Measurements from ENCODE around the gene BZW2.
"Not testable (repeated sequence)": the region's sequence is repeated elsewhere in the genome, so short reads cannot be mapped to it uniquely, and the experiment has no call there.

The BZW2 gene

DNA sequence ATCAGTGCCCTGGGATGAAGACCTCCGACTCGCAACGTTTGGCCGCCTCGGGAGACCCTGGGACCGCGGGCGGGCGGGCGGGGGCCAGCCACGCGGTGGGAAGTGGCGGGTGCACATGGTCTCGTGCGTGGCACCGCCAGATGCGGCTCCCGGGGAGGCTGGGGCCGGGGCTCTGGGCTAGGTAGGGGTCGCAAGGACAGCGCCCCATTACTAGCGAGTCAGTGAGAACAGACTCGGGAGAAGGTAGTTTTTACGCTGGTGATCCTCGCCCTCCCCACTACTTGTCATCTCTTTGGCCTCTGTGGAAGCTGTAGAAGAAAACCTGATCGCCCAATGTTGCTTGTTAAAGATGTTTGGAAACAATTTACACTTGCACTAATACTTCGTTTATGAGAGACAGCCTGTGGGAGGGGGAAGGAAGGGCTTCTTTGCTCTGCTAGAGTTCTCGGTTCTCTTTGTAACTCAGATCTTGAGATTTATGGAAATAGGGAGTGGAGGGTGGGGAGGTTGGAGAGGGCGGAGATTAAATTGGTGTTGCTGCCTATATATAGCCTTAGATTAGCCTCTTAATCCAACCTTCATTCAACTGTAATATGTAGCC, 591 bp downstream of the BZW2 start:
- no peak for DNase-seq

DNA sequence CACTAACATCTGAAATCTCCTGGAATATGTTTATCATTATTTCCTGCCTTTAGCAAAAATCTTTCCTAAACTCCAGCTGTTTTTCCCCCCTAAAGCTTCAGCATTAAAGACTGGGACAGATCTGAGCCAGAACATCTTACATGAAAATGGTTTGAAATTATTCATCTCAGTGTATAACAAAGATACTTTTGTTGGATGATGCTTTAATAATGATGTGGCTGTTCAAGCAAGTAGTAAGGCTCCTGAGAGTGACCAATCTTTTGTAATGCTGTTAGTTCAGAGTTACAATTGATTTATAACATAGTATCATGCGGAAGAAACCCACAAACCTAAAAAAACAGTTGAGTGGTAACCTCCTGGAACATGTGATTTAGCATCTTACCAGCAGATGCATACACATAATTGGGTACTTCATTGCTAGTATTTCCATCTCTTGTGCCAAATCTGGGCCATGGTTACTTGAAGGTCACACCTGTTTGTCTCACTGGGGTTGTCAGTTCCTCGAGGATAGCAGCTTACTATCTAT, 1.5 kb downstream of the BZW2 start:
- no peak for DNase-seq

DNA sequence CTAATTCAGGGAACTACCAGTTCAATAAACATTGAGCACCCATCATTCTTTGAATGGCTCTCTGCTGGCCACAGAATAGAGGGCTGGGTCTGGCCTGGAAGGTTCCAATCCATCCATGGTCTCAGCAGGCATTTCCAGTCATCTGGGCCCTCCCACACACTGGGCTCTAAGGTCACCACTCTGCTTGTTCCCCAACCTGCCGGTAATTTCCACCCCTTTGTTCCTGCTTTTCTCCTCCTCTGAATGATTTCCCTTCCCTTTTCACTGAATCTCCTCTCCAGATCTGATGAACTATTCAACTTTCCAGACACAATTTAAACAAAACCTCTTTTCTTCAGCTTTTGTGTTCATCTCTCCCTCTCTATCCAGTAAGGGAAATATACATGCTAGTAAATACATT, 2.6 kb downstream of the BZW2 start:
- DNase-seq: no peak

DNA sequence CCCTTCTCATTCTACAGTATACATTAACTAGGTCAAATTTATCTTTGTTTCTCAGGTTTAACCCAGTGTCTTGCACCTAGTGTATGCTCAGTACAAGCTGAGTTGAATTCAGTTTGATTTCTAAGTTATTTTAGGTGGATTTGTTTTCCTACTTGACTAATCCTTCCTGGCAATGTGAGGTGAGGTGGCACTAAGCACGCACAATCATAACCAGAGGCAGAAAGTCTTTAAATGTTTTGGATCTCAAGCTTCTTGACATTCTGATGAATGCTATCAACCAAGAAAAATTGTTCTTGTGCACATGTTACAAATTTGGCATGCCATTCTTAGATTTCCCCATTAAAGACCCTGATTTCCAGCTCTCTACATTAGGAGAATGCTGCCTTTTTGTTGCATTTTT, 3.2 kb downstream of the BZW2 start:
- DNase-seq: no peak

DNA sequence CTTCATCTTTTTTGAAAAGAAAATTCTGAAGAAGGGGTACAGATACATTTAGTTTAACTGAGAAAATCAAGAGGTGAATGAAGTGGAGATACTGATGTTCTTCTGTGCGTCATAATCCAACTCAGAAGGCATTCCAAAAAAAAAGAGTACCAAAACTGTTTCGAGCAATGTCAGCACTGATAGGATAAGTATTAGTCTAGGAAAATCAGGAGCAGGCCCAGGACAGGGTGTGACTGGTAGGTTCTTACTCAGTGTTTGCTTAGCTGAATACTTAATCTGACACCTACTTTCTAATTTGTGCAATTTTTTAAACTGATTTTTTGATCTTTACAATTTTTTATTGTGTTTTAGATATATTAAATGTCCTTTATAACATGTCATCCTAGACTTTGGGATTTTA, 4.3 kb downstream of the BZW2 start:
- no peak for DNase-seq

DNA sequence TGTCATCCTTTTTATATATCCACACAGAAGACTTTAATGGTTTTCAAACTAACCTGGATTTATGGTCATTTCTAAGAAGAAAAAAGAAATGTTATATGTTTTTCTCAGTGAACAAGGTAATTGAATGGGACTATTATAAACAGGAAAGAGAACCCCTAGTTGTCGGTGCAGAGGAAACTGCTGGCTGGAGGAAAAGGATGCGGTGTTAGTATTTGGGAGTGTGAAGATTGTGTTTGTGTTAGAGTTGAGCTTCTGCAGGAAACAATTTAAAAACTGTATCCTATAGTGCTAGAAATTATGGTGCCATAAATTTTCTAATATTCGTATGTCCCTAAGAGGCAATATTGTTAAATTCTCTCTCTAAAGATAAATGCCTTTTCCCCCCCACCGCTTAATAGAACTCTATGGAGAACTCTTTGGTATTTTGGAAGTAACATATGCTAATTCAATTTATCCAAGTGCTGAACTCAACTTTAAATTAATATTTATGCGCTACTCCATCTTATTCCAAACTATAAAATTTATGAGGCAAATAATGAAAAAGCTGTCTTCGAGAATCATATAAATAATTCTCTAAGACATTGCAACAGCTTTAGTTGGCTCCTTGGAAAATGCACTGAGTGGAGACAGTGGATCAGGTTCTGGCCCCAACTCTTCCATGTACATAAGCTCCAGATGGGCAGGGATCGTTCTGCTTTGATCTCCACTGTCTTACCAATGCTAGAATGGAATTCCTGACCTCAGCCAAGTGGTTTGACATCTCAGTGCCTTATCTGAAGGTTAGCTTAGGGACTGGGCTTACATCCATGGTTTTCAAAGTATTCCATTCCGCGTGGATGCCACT, 5.6 kb downstream of the BZW2 start:
- no peak for DNase-seq

DNA sequence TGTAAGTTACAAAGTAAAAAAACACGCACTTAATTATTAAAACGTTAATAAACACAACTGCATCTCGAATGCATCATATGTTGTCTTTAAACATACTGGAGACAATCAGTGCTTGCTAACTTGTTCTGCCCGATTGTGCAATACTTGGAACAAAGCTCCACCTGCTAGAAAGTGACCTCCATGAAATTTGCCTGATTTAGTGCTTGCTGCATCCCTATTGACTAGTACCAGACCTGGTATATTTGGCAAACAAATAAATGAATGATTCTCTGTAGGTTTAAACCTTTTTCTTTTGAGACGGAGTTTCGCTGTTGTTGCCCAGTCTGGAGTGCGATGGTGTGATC, 6.2 kb downstream of the BZW2 start:
- DNase-seq: no peak

DNA sequence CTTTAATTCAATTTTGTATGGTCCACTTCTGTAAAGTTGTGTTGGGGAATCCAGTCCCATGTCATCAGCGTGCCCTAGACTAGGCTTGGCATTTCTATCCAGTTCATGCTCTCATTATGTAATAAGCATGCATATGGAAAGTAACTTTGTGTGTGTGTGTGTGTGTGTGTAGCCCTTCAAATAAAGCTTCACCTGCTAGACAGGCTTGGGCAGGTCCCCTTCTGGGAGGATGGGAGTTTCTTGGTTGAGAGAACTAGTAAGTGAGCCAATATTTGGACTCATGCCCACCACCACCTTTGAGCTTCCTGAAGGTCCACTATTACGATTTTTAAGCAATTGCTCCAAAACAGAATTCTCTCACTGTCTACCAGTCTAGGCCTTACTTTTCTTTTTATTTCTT, 6.9 kb downstream of the BZW2 start:
- no peak for DNase-seq

DNA sequence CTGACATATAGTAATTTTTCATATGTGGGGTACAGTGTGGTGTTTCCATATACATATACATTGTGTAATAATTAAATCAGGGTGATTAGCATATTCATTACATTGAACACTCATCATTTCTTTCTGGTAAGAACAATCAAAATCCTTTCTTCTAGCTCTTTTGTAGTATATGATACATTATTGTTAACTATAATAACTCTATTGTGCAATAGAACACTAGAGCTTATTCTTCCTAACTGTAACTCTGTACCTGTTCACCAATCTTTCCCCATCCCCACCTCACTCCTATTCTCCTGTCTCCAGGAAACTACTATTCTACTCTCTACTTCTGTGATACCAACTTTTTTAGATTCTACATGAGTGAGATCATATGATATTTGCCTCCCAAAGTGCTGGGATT, 9.4 kb downstream of the BZW2 start:
- DNase-seq: no peak

DNA sequence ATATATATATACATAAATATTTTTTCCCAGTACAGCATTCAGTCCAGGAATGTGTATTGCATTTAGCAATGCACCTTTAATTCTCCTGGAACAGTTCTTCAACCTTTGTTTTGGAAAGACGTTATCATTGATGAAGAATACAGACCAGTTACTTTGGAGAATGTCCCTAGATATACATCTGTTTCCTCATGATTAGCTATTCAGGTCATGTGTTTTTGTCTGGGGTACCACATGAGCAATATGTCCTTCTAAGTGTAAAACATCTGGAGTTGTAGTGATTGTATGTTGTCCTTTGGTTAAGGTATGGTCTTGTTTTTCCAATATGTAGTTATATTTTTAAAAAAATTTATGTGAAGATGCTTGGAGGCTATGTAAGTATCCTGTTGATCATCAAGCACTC, 10.2 kb downstream of the BZW2 start:
- DNase-seq: no peak

DNA sequence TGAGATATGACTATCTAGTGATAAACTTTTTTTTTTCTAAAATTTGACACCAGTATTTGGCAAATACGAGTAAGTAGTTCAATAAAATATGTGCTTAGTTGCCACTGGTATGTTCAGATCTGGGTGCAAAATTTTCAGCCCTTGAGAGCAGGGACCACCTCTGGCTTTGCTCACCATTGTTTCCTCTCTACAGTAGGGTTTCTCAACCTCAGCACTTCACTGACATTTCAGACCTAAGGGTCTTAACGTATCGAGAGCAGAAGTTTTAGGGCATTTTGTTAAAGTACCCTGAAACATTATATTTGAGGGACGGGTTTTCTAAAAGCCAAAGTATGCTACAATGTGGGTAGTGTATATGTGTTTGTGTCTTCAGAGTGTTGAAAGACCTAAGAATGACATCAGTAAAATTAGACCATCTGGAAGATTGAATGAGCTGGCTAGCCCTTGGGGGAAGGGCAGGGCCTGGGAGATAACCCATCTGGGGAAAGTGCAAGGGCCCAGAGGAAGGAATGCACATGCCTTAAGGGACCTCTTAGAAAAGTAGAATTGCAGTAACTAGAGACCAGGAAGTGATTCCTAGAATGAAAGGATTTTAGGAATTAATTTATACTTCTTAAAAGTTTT, 11.8 kb downstream of the BZW2 start:
- DNase-seq: peak; percentile 84

DNA sequence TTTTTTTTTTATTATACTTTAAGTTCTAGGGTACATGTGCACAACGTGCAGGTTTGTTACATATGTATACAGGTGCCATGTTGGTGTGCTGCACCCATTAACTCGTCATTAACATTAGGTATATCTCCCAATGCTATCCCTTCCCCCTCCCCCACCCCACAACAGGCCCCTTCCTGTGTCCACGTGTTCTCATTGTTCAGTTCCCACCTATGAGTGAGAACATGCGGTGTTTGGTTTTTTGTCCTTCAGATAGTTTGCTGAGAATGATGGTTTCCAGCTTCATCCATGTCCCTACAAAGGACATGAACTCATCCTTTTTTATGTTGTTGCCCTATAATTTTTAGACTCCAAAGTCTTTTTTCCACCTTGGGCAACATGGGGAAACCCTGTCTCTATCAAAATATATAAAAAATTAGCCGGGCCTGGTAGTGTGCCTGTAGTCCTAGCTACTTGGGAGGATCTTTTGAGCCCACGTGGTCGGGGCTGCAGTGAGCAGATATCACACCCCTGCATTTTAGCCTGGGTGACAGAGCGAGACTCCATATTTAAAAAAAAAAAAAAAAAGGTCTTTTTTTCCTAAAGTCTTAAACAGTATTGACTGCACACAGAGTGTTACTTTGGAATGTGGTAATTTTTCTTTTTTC, 14.0 kb downstream of the BZW2 start:
- DNase-seq: not testable (repeated sequence)

DNA sequence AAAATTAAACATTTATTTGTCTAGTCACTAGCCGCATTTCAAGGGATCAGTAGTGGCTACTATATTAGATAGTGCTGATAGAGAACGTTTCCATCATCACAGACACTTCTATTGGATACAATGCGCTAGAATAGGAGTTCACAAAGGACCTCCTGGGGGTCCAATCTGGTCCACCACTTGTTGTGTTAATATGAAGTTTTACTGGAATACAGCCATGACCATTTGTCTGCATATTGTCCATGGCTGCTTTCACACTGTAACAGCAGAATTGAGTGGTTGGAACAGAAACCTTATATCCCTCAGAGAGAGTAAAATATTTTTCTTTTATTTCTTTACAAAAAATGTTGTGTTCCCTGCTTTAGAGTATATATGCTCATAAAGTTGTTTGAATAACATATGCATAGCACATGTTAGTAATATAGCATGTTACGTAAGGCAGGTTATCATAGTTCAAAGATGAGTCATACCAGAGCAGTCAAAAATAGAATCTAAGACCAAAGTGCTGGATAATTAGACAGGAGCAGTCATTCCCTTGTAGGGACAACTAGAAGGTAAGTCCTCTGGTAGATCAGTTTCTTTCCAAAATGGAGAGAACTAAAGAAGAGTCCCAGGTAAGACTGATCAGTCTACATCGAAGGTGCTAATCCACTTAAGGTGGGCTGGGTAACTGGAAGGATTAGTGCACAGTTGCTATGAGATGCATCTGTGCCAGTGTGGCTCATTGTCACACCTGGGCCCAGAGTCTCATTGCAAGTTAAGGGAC, 14.9 kb downstream of the BZW2 start:
- peak; percentile 71 for DNase-seq

DNA sequence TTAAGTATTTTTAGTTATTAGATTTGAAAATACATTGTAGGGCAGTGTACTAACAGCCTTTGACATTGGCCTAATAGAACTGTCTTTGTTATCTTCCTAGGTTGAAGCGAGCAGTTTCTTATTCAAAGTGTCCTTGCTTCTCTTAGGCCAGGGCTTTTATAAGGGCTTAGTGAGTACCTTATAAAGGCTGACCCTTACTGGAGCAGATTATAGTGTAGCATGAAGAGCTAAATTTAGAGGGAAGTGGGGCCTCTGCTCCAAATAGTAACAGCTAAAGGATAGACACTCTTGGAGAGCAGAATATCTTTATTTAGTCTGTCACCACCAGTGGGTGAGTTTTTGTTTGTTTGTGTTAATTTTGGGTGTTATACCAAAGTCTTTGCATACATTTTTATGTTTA, 15.9 kb downstream of the BZW2 start:
- DNase-seq: no peak

DNA sequence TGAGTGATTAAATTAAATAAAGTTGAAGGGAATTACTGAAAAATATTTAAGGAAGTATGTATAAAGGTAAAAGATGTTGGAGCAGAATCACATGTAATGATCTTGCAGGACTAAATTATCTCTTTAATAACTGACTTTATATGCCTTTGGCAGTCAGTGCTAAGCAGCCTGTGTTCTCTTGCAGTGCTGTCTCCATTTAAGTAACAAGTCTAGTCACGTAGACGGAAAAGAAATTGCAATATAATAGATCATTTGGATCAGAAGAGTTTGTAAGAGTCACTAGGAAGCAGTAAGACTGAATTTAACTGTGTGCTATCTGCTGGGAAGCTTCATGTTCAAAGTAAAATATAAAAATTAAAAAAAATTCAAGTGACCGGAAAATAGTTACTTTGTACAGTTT, 21.4 kb downstream of the BZW2 start:
- DNase-seq: no peak

DNA sequence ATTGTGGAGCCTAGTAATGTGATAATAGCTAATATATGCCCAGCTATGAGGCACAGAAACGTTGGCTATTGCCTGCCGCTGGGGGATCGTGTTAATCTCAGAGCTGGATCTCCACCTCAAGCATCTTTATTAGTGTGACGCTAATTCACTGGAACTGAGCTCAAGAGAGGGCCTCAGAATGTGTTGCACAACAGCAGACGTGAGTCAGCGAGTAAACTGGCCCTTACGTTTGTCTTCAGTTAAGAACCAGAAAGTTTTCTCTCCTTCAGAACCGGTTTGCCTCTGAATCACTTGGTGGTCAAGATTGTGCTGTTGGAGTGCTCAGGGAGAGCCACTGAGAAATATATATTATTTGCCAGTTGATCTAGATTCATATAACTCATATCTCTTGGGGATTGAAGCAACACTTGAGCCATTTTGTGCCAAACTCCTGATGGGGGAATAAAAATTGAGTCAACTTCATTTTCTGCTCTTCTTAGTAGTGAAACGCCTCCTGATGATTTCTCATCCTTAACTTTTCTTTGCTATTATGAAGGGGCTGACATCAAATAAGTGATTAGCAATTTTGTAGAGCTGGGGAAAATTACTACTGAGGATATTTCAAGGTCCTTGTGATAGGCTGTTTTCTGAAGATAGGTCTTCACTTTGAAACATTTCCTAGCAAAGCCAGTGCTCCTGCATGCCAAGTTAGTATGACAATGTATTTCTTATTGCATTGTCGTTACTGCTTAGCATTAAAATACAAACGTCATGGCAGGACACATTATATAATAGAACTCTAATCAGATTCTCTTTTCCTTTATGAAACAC, 22.3 kb downstream of the BZW2 start:
- peak; percentile 95 for DNase-seq

DNA sequence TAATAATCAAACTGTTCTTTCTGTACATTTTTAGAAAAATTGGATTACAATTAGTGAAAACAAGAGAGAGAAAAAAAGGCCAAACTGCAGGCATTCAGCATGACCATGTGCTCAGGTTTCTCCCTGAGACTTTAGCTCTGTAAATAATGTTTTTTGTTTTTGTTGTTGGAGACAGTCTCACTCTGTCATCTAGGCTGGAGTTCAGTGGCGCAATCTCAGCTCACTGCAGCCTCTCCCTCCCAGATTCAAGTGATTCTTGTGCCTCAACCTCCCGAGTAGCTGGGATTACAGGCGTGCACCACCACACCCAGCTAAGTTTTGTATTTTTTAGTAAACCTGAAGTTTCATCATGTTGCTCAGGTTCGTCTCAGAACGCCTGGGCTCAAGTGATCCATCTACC, 23.0 kb downstream of the BZW2 start:
- no peak for DNase-seq

DNA sequence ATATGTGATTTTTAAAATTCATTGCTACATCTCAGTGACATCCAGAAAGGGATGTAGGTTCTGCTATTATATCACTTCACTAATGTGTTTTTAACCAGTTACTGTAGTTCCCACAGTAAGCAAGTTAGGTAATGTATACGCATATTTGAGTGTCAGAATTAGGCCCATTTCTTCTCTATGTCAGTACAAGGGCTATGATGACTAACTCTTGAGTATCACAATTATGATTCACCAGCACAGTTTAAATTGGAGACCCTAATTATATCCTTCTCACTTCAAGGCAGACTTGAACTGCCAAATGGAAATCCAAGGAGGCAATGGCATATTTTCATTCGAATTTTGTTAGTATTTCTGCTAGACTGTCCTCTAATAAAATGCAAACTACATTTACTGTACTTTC, 23.6 kb downstream of the BZW2 start:
- peak; percentile 48 for DNase-seq

DNA sequence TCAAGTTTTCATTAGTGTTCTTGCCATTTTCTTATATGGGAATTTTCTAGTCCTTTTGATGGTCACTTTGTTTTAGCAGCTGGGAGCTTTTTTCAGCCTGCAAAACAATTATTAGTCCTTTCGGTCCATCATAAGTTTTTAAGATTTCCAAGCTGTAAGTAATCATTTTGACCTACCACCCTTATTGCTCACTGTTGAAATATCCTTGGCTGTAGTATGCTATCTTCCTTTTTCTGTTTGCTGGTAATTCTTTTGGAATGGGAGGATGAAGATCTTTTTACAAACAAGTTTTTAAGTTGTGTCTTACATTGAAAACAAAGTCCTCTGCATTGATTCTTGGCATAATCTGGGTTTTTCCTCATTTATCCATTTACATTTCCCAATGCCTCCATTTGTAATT, 24.0 kb downstream of the BZW2 start:
- DNase-seq: peak; percentile 28

DNA sequence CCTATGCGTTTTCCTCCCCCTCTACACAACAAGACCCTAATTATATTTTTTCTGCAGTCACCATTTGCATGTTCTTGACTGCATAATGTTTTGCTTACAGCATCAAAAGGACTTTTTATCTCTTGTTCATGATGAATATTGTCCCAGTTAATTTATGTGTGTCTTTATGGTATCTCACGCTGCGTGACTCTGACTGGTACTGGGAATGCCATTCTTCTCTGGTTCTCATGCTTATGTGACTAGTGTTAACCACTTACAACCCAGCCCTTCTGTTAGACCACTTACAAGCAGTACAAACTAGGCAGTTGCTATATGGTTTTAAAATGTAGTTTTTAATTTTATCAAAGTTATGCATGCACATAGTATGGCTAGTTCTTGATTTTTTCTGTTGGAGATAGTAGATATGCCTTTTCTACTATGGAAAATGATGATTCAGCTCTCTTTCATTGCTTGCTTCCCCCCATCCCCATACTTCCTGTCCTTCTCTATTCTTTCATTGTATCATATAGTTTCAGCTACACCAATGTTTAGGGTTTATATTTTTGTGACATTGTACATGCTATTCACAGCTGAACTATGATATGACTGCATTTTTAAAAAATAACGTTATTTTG, 24.9 kb downstream of the BZW2 start:
- DNase-seq: no peak

DNA sequence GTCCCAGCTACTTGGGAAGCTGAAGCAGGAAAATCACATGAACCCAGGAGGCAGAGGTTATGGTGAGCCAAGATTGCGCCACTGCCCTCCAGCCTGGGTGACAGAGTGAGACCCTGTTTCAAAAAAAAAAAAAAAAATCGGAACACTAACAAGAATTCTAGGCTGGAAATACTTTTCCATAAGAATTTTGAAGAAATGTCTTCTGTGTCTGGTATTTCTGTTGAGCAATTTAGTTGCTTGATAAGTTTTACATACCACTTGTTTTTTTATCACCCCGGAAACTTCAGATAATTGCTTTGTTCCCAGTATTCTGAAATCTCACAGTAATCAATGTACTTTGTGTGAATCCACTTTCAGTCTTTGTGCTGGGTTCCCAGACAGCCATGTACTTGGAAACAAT, 25.8 kb downstream of the BZW2 start:
- DNase-seq: no peak

Data from fibroblast of skin of scalp (primary cell).